NCI-H1048 (cell line): Measurements from ENCODE around the gene FRA10AC1.

Experiments used
- DNase-seq: peaks from one replicate; lab custom pipeline; 2025; lab: John Stamatoyannopoulos, UW

The FRA10AC1 gene

DNA sequence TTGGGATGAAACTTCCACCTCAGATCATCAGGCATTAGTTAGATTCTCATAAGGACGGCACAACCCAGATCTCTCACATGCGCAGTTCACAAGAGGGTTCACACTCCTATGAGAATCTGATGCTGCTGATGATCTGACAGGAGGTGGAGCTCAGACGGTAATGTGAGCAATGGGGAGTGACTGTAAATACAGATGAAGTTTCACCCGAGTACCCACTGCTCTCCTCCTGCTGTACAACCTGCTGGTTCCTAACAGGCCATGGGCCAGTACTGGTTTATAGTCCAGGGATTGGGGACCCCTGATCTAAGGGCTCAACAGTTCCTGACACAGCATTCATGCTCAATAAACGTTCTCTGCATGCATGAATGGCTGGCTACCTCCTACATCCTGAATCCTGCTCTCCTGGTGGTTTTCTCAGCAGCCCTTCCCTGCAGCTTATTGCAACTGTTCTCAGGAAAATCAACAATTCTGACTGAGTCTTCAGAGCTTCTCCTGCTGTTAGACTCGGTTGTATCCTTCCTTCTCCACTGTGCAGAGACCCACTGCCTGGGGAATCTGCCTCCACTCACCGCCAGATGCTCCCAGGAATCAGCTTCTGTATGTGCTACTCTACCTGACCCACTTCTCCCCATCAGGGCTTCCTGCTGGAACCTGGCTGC is 72.6 kb downstream of the FRA10AC1 start:
- no peak for DNase-seq

DNA sequence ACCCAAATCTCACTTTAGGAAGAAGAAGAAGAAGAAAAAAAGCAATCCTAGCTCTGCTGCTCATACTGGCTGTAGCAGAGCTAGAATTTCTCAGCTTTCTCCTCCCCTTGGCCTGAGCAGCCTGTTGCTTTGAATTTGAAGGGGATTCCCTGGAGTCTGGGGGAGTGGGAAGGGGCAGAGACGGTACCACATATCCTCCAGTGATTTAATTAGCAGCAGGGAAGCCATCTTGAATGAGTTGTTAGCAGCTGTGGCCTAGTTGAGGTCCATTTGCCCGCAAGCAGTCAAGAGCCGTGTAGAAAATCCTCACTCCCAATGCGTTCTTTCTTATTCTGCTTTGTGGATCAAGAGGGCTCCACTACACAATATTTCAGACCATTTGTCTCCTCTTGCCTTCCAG is 73.5 kb downstream of the FRA10AC1 start:
- DNase-seq: no peak

DNA sequence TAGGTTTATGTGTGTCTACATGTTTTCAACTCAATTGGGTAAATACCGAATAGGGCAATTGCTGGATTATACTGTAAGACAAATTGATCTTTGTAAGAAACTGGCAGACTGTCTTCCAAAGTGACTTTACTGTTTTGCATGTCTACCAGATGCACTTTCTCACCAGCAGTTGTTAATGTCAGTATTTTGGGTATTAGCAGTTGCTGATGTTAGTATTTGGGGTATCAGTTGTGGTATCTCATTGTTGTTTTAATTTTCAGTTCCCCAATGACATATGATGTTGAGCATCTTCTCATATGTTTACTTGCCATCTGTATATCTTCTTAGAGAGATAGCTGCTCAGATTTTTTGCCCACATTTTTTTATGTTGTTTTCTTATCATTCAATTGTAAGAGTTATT is 79.5 kb downstream of the FRA10AC1 start:
- DNase-seq: no peak

DNA sequence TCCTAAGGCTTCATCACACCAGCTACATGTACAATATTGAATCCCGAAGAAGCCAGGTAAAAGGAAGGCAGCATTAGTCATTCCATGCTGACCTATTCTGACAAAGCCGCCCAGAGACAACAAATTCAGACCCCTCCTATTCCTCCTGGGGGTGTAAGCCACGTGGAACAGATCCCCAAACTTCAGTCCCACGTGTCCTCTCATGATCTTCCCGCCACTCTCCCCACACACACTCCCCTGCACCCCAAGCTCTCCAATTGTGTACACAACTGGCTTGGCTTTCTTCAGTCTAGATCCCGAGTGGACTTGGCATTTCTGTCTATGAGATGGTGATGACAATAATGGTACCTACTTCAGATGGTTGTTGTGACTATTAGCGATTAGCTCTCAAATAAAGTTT is 81.5 kb downstream of the FRA10AC1 start:
- DNase-seq: no peak
